Neuronal stem cell (in vitro differentiated cells): Measurements from ENCODE around the gene SSUH2. TPM values are rescaled to one million over a fixed set of nuclear protein-coding genes. Genes with fewer than 3 reads are reported as not detected.
"Not testable (repeated sequence)": the region's sequence is repeated elsewhere in the genome, so short reads cannot be mapped to it uniquely, and the experiment has no call there.

ENCODE experiments used
- DNase-seq: peaks from one replicate; pipeline ENCODE4 v3.0.0-alpha.2; 2013; ENCODE audit warnings: low spot score
- H2AFZ ChIP-seq: one replicate; pipeline ENCODE4 v1.6.1; 2013; ENCODE audit warnings: mild to moderate bottlenecking, low read length, inconsistent platforms
- H2AK5ac ChIP-seq: 2 replicates; pipeline ENCODE4 v1.6.1; 2013; ENCODE audit warnings: low read depth, mild to moderate bottlenecking, inconsistent platforms, low read length, moderate library complexity, mixed read lengths
- H2BK120ac ChIP-seq: 2 replicates; pipeline ENCODE4 v1.6.1; 2013; ENCODE audit warnings: low read depth, mild to moderate bottlenecking, inconsistent platforms, low read length, moderate library complexity, mixed read lengths
- H2BK12ac ChIP-seq: one replicate; pipeline ENCODE4 v1.6.1; 2013; ENCODE audit warnings: low read length, inconsistent platforms
- H2BK15ac ChIP-seq: 2 replicates; pipeline ENCODE4 v1.6.1; 2013; ENCODE audit warnings: mild to moderate bottlenecking, low read length, inconsistent platforms, mixed read lengths
- H2BK5ac ChIP-seq: one replicate; pipeline ENCODE4 v1.6.1; 2013; ENCODE audit warnings: inconsistent platforms, mild to moderate bottlenecking, low read length, moderate library complexity
- H3K14ac ChIP-seq: one replicate; pipeline ENCODE4 v1.6.1; 2013; ENCODE audit warnings: low read length, inconsistent platforms
- H3K18ac ChIP-seq: 2 replicates; pipeline ENCODE4 v1.6.1; 2013; ENCODE audit warnings: low read length, inconsistent platforms
- H3K23ac ChIP-seq: 2 replicates; pipeline ENCODE4 v1.6.1; 2013; ENCODE audit warnings: low read depth, mild to moderate bottlenecking, mixed read lengths, low read length, inconsistent platforms; ENCODE audit not compliant: poor library complexity
- H3K27ac ChIP-seq: replicated peaks from 3 replicates; pipeline ENCODE4 v1.5.1; 2013; ENCODE audit warnings: low read length, inconsistent platforms
- H3K27me3 ChIP-seq, 3 experiments: 2 replicates each; pipeline ENCODE4 v1.6.1; 2013; ENCODE audit warnings: low read length in 3 of 3, mild to moderate bottlenecking in 2 of 3, inconsistent platforms in 1 of 3, low read depth in 1 of 3, mixed read lengths in 1 of 3, moderate library complexity in 1 of 3; ENCODE audit not compliant: control insufficient read depth in 3 of 3, insufficient read depth in 3 of 3
- H3K36me3 ChIP-seq, 2 donors: replicated peaks in 1 of 2; 2 replicates each; pipeline ENCODE4 v1.6.1; 2013; ENCODE audit warnings: low read length in 2 of 2; ENCODE audit not compliant: control insufficient read depth in 2 of 2, insufficient read depth in 2 of 2
- H3K4ac ChIP-seq: 2 replicates; pipeline ENCODE4 v1.6.1; 2013; ENCODE audit warnings: inconsistent platforms, mild to moderate bottlenecking, low read length, moderate library complexity
- H3K4me1 ChIP-seq, 2 donors: 1 replicate in 1 of 2; 2 replicates in 1 of 2; pipeline ENCODE4 v1.6.1; 2013; ENCODE audit warnings: low read length in 2 of 2, low read depth in 1 of 2; ENCODE audit not compliant: control insufficient read depth in 2 of 2, insufficient read depth in 1 of 2
- H3K4me2 ChIP-seq: one replicate; pipeline ENCODE4 v1.6.1; 2013; ENCODE audit warnings: mild to moderate bottlenecking, low read length, inconsistent platforms; ENCODE audit not compliant: insufficient read depth, poor library complexity, severe bottlenecking
- H3K4me3 ChIP-seq, 2 donors: 2 replicates each; pipeline ENCODE4 v1.5.1; 2013; ENCODE audit warnings: low read length in 2 of 2, mild to moderate bottlenecking in 2 of 2, inconsistent platforms in 1 of 2, moderate library complexity in 1 of 2
- H3K79me1 ChIP-seq: one replicate; pipeline ENCODE4 v1.6.1; 2013; ENCODE audit warnings: low read depth, mild to moderate bottlenecking, inconsistent platforms, low read length, moderate library complexity
- H3K9ac ChIP-seq: one replicate; pipeline ENCODE4 v1.6.1; 2013; ENCODE audit warnings: mild to moderate bottlenecking, low read depth, low read length, inconsistent platforms; ENCODE audit not compliant: poor library complexity
- H3K9me3 ChIP-seq, 2 donors: replicated peaks in 1 of 2; 2 replicates each; pipeline versions ENCODE3 to v1.6.1; 2013; ENCODE audit warnings: low read length in 2 of 2, mild to moderate bottlenecking in 2 of 2, inconsistent platforms in 1 of 2, low read depth in 1 of 2, mixed read lengths in 1 of 2, moderate library complexity in 1 of 2; ENCODE audit not compliant: control insufficient read depth in 2 of 2, insufficient read depth in 1 of 2
- H4K8ac ChIP-seq: one replicate; pipeline ENCODE4 v1.6.1; 2013; ENCODE audit warnings: low read depth, mild to moderate bottlenecking, inconsistent platforms, low read length, moderate library complexity
- H4K91ac ChIP-seq: one replicate; pipeline ENCODE4 v1.6.1; 2013; ENCODE audit warnings: low read length, low read depth, mild to moderate bottlenecking, inconsistent platforms; ENCODE audit not compliant: poor library complexity
- WGBS, 2 donors: extraction: QIAGEN DNeasy Blood & Tissue Kit; methylation state at CpG; one replicate each; pipeline ENCODE4 v1.1.7; 2013; ENCODE audit warnings: missing lambda C conversion rate in 2 of 2, mixed read lengths in 1 of 2; ENCODE audit not compliant: insufficient read length in 2 of 2, insufficient replicate concordance in 1 of 2; ENCODE audit errors: extremely low coverage in 2 of 2; 5-methylcytosine and 5-hydroxymethylcytosine counted together
- polyA plus RNA-seq, 2 experiments: library from polyadenylated mRNA; stranded (reverse); fragments of 200-250 nt; gene quantifications; one replicate each; pipeline ENCODE4 v1.2.3, GENCODE V29; 2013

Gene SSUH2, protein sequence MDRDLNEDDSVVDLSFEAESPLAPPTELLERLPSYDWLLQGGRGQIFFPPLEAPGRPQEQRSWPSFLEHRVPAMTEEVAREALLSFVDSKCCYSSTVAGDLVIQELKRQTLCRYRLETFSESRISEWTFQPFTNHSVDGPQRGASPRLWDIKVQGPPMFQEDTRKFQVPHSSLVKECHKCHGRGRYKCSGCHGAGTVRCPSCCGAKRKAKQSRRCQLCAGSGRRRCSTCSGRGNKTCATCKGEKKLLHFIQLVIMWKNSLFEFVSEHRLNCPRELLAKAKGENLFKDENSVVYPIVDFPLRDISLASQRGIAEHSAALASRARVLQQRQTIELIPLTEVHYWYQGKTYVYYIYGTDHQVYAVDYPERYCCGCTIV
- polyA plus RNA-seq (2013, experiment 1 of 2) = 1.8 TPM
- 1.4 TPM for polyA plus RNA-seq (2013, experiment 2 of 2)

DNA sequence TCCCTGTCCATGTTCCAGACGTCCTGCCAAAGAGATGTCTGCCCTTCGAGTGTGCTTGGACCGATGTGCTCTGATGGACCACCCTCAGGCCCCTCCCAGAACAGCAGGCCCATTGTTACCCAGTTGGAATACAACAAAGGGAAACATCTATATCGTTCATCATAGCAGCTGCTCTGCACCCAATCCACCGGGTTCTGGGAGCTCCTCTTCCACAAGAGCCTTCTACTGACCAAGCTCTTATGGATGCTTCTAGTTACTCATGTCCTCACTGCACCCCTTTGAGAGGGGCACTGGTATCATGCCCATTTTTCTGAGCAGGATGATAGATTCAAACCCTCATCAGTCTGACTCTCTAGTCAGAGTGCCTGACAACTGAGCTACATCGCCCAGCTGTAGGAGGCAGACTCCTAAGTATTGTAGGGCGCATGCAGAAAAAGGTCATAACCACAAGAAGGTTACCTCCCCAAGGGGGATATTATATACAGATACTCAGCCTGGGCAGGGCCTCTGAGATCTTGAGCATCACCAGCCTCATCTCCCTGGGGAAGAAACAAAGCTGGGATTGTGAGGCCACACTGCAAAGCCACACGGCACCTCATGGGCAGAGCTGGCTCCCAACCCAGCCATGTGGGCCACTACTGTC, at the start of gene SSUH2:
Gene SSUH2, minus strand, starts transcription at position 51 of the 643 bp plus-strand sequence. Its CDS starts 40 bp downstream, at position 11.
- Histone ChIP-seq H4K8ac (no peak within 1 kb of the TSS), H2AK5ac (peak within 1 kb of the TSS; percentile 41), H3K4ac (no peak within 1 kb of the TSS), H3K4me3 (no peak within 1 kb of the TSS), H3K79me1 (no peaks in the 10 kb centered on the region), H3K18ac (no peak within 1 kb of the TSS), H3K23ac (no peak within 1 kb of the TSS), H3K36me3 (no peaks in the 10 kb centered on the region), H2BK5ac (no peak within 1 kb of the TSS), H2BK15ac (peak within 1 kb of the TSS; percentile 41), H2BK12ac (no peak within 1 kb of the TSS), H3K14ac (no peak within 1 kb of the TSS), H3K4me1 (peaks cover 5 to 10% of the 10 kb centered on the region in 2 donors), H3K9ac (no peak within 1 kb of the TSS), H2BK120ac (no peak within 1 kb of the TSS), H3K9me3 (no peaks in the 10 kb centered on the region), H3K27ac (no peak within 1 kb of the TSS), H3K4me2 (no peak within 1 kb of the TSS), H3K27me3 (no peaks in the 10 kb centered on the region), H2AFZ (no peak within 1 kb of the TSS), H4K91ac (no peak within 1 kb of the TSS)
- WGBS, 2 donors = no CpG with 5 or more reads among the region's 8 CpGs
- DNase-seq = no peak

DNA sequence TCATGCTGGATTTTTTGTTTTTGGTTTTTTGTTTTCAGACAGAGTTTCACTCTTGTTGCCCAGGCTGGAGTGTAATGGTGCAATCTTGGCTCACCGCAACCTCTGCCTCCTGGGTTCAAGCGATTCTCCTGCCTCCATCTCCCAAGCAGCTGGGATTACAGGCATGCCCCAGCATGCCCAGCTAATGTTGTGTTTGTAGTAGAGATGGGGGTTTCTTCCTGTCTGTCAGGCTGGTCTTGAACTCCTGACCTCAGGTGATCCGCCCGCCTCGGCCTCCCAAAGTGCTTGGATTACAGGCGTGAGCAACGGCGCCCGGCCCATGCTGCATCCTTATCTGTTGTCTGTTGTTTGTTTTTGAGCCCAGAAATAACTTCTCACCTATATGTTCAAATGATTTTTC, 46.7 kb upstream of the SSUH2 start:
- H3K27me3 ChIP-seq, H3K4ac ChIP-seq, H3K18ac ChIP-seq, H2BK120ac ChIP-seq, H3K9me3 ChIP-seq, DNase-seq, H3K23ac ChIP-seq, H3K4me2 ChIP-seq, H2BK12ac ChIP-seq, H2BK5ac ChIP-seq, H3K79me1 ChIP-seq, H3K4me3 ChIP-seq, H3K27ac ChIP-seq, H2BK15ac ChIP-seq, H4K8ac ChIP-seq, H3K9ac ChIP-seq, H4K91ac ChIP-seq, H3K14ac ChIP-seq, H3K4me1 ChIP-seq, H3K36me3 ChIP-seq, H2AK5ac ChIP-seq, H2AFZ ChIP-seq: not testable (repeated sequence)
- no CpG with 5 or more reads among the region's 9 CpGs for WGBS, 2 donors

DNA sequence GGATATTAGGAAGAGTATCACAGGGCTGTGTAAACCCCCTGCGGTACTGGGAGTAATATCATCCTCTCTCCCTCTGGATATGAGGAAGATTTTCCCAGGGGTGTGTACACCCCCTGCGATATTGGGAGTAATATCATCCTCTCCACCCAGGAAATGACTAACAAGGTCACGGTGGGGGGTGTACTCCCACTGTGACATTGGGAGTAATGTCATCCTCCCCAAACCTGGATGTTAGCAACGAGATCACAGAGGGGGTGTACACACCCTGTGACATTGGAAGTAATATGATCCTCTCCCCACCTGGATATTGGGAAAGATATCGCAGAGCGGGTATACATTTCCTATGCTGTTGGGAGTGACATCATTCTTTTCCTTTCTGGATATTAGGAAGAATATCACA, 40.4 kb upstream of the SSUH2 start:
- not testable (repeated sequence) for H3K36me3 ChIP-seq, H2AFZ ChIP-seq, H3K27ac ChIP-seq, H2AK5ac ChIP-seq, DNase-seq, H3K4ac ChIP-seq, H4K8ac ChIP-seq, H3K18ac ChIP-seq, H4K91ac ChIP-seq, H3K14ac ChIP-seq, H2BK15ac ChIP-seq, H3K4me3 ChIP-seq, H2BK12ac ChIP-seq, H3K4me2 ChIP-seq, H3K9me3 ChIP-seq, H3K23ac ChIP-seq, H3K27me3 ChIP-seq, H3K9ac ChIP-seq, H2BK120ac ChIP-seq, H3K79me1 ChIP-seq, H2BK5ac ChIP-seq
- no CpG with 5 or more reads among the region's 6 CpGs for WGBS, 2 donors
- H3K4me1 ChIP-seq = peaks cover 3 to 12% of the 10 kb centered on the region in 2 donors

DNA sequence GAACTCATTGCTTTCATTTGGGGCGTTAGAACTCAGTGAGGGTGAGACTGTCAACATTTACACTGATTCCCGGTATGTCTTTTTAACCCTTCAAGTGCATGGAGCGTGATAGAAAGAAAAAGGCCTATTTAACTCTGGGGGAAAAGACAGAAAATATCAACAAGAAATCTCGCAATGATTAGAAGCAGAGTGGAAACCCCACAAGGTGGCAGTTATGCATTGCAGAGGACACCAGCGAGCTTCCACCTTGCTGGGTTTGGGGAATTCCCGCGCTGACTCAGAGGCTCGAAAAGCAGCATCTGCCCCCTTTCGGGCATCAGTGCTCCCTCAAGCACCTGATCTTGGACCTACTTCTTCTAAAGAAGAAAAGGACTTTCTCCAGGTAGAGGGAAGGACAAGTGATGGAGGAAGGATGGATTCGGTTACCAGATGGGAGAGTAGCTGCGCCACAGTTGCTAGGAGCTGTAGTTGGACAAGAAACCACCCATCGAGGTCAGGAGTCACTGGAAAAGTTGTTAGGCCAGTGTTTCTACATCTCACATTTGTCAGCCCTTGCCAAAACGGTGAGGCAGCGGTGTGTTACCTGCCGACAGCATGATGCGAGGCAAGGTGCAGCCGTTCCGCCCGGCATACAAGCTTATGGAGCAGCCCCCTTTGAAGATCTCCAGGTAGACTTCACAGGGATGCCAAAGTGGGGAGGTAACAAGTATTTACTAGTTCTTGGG, 38.4 kb upstream of the SSUH2 start:
- not testable (repeated sequence) for H3K9me3 ChIP-seq, H3K79me1 ChIP-seq, H3K36me3 ChIP-seq, H3K14ac ChIP-seq, H3K4ac ChIP-seq, H3K4me2 ChIP-seq, H4K91ac ChIP-seq, H4K8ac ChIP-seq, H2BK12ac ChIP-seq, H3K27me3 ChIP-seq, H3K4me3 ChIP-seq, H2BK5ac ChIP-seq, H3K9ac ChIP-seq, H2BK120ac ChIP-seq, DNase-seq, H3K23ac ChIP-seq, H3K27ac ChIP-seq
- WGBS, 2 donors = no CpG with 5 or more reads among the region's 19 CpGs
- Histone ChIP-seq H3K4me1 (peaks cover 3 to 14% of the 10 kb centered on the region in 2 donors), H2AFZ (peak overlapping the region; percentile 61), H3K18ac (peak overlapping the region; percentile 87), H2AK5ac (peak overlapping the region; percentile 75), H2BK15ac (peak overlapping the region; percentile 15)
